ENCODE results near the gene HDAC7. TPM values are rescaled to one million over a fixed set of nuclear protein-coding genes. Genes with fewer than 3 reads are reported as not detected.
A peak's percentile ranks its signal among the peaks of the same experiment; 100 is the strongest.

HDAC7 gene
- total and polyA plus RNA-seq, 5 donors from 2014 or later = 14.0 to 163 (median 15.4) TPM

- H3K27ac Mint-ChIP-seq = no peak overlapping the region
- Histone ChIP-seq H3K27ac (ENCODE audit: insufficient read depth, low read length, poor library complexity, severe bottlenecking) (no peak overlapping the region), H3K9me3 (ENCODE audit: control insufficient read depth in 2 of 2, low read length in 2 of 2) (no peaks in the 10 kb centered on the region), H3K4me1 (ENCODE audit: control insufficient read depth, insufficient read depth, low read length, poor library complexity, severe bottlenecking) (peaks cover 6% of the 10 kb centered on the region), H3K27me3 (ENCODE audit: control insufficient read depth, insufficient read depth, low read length) (no peaks in the 10 kb centered on the region), H3K36me3 (ENCODE audit: control insufficient read depth, insufficient read depth, low read length) (peaks cover 84% of the 10 kb centered on the region), H3K4me3 (ENCODE audit: low read depth, low read length) (no peak overlapping the region)
- no peaks in the 10 kb centered on the region for H3K27me3 Mint-ChIP-seq
- no peaks in the 10 kb centered on the region for H3K9me3 Mint-ChIP-seq
- no peak overlapping the region for H3K4me3 Mint-ChIP-seq
- DNase-seq (no peak), ATAC-seq (ENCODE audit: low read depth in 2 of 2) (no peak)
- peaks cover 0 to 18% (median 9%) of the 10 kb centered on the region in 4 donors for H3K4me1 Mint-ChIP-seq
- H3K36me3 Mint-ChIP-seq = peaks cover 28% of the 10 kb centered on the region
Measured at GRCh38 chr12:47795121-47795813, 24.4 kb downstream of the HDAC7 start.

GRCh38 chr12:47794679-47795078, 25.0 kb downstream of the HDAC7 start:
- Mint-ChIP-seq H3K9me3 (no peaks in the 10 kb centered on the region), H3K27ac (peak overlapping the region in 1 of 3 donors; percentile 14), H3K36me3 (peaks cover 28% of the 10 kb centered on the region), H3K27me3 (no peaks in the 10 kb centered on the region), H3K4me3 (no peak overlapping the region), H3K4me1 (peaks cover 0 to 15% (median 8%) of the 10 kb centered on the region in 4 donors)
- peaks cover 6% of the 10 kb centered on the region for H3K4me1 ChIP-seq (ENCODE audit: control insufficient read depth, insufficient read depth, low read length, poor library complexity, severe bottlenecking)
- no peak overlapping the region for H3K4me3 ChIP-seq (ENCODE audit: low read depth, low read length)
- no peaks in the 10 kb centered on the region for H3K9me3 ChIP-seq (ENCODE audit: control insufficient read depth in 2 of 2, low read length in 2 of 2)
- no peaks in the 10 kb centered on the region for H3K27me3 ChIP-seq (ENCODE audit: control insufficient read depth, insufficient read depth, low read length)
- ATAC-seq (ENCODE audit: low read depth in 2 of 2) (no peak), DNase-seq (no peak)
- H3K27ac ChIP-seq (ENCODE audit: insufficient read depth, low read length, poor library complexity, severe bottlenecking) = no peak overlapping the region
- H3K36me3 ChIP-seq (ENCODE audit: control insufficient read depth, insufficient read depth, low read length) = peaks cover 89% of the 10 kb centered on the region

- Mint-ChIP-seq H3K27ac (peak overlapping the region in 1 of 3 donors; percentile 56), H3K9me3 (no peaks in the 10 kb centered on the region), H3K27me3 (no peaks in the 10 kb centered on the region), H3K4me3 (no peak overlapping the region), H3K4me1 (peaks cover 0 to 10% (median 5%) of the 10 kb centered on the region in 4 donors), H3K36me3 (peaks cover 32% of the 10 kb centered on the region)
- peak overlapping the region; percentile 14 for H3K27ac ChIP-seq (ENCODE audit: insufficient read depth, low read length, poor library complexity, severe bottlenecking)
- no peaks in the 10 kb centered on the region for H3K27me3 ChIP-seq (ENCODE audit: control insufficient read depth, insufficient read depth, low read length)
- H3K4me1 ChIP-seq (ENCODE audit: control insufficient read depth, insufficient read depth, low read length, poor library complexity, severe bottlenecking) = peaks cover 5% of the 10 kb centered on the region
- no peak for ATAC-seq (ENCODE audit: low read depth in 2 of 2)
- no peaks in the 10 kb centered on the region for H3K9me3 ChIP-seq (ENCODE audit: control insufficient read depth in 2 of 2, low read length in 2 of 2)
- no peak for DNase-seq
- peaks cover 91% of the 10 kb centered on the region for H3K36me3 ChIP-seq (ENCODE audit: control insufficient read depth, insufficient read depth, low read length)
- no peak overlapping the region for H3K4me3 ChIP-seq (ENCODE audit: low read depth, low read length)
Measured at GRCh38 chr12:47793015-47793681, 26.6 kb downstream of the HDAC7 start.

GRCh38 chr12:47791874-47792273, 27.8 kb downstream of the HDAC7 start:
- no peak for DNase-seq
- H3K27ac Mint-ChIP-seq = peak overlapping the region in 1 of 3 donors; percentile 67
- peaks cover 92% of the 10 kb centered on the region for H3K36me3 ChIP-seq (ENCODE audit: control insufficient read depth, insufficient read depth, low read length)
- peaks cover 38% of the 10 kb centered on the region for H3K36me3 Mint-ChIP-seq
- H3K4me3 Mint-ChIP-seq = no peak overlapping the region
- H3K27me3 ChIP-seq (ENCODE audit: control insufficient read depth, insufficient read depth, low read length) = no peaks in the 10 kb centered on the region
- H3K27me3 Mint-ChIP-seq = no peaks in the 10 kb centered on the region
- ATAC-seq (ENCODE audit: low read depth in 2 of 2) = no peak
- H3K4me1 ChIP-seq (ENCODE audit: control insufficient read depth, insufficient read depth, low read length, poor library complexity, severe bottlenecking) = no peaks in the 10 kb centered on the region
- H3K4me1 Mint-ChIP-seq = peaks cover 0 to 4% (median 2%) of the 10 kb centered on the region in 4 donors
- no peak overlapping the region for H3K4me3 ChIP-seq (ENCODE audit: low read depth, low read length)
- no peak overlapping the region for H3K27ac ChIP-seq (ENCODE audit: insufficient read depth, low read length, poor library complexity, severe bottlenecking)
- H3K9me3 Mint-ChIP-seq = no peaks in the 10 kb centered on the region
- no peaks in the 10 kb centered on the region for H3K9me3 ChIP-seq (ENCODE audit: control insufficient read depth in 2 of 2, low read length in 2 of 2)

GRCh38 chr12:47791351-47791746, 28.4 kb downstream of the HDAC7 start:
- Histone ChIP-seq H3K9me3 (ENCODE audit: control insufficient read depth in 2 of 2, low read length in 2 of 2) (no peaks in the 10 kb centered on the region), H3K27me3 (ENCODE audit: control insufficient read depth, insufficient read depth, low read length) (no peaks in the 10 kb centered on the region), H3K36me3 (ENCODE audit: control insufficient read depth, insufficient read depth, low read length) (peaks cover 93% of the 10 kb centered on the region), H3K4me1 (ENCODE audit: control insufficient read depth, insufficient read depth, low read length, poor library complexity, severe bottlenecking) (no peaks in the 10 kb centered on the region), H3K27ac (ENCODE audit: insufficient read depth, low read length, poor library complexity, severe bottlenecking) (no peak overlapping the region), H3K4me3 (ENCODE audit: low read depth, low read length) (no peak overlapping the region)
- Mint-ChIP-seq H3K4me3 (no peak overlapping the region), H3K27ac (no peak overlapping the region), H3K36me3 (peaks cover 38% of the 10 kb centered on the region), H3K27me3 (no peaks in the 10 kb centered on the region), H3K9me3 (no peaks in the 10 kb centered on the region), H3K4me1 (peaks cover 0 to 4% (median 2%) of the 10 kb centered on the region in 4 donors)
- ATAC-seq (ENCODE audit: low read depth in 2 of 2) = no peak
- DNase-seq = no peak

GRCh38 chr12:47790676-47791350, 28.9 kb downstream of the HDAC7 start:
- Histone ChIP-seq H3K4me1 (ENCODE audit: control insufficient read depth, insufficient read depth, low read length, poor library complexity, severe bottlenecking) (no peaks in the 10 kb centered on the region), H3K36me3 (ENCODE audit: control insufficient read depth, insufficient read depth, low read length) (peaks cover 94% of the 10 kb centered on the region), H3K4me3 (ENCODE audit: low read depth, low read length) (no peak overlapping the region), H3K9me3 (ENCODE audit: control insufficient read depth in 2 of 2, low read length in 2 of 2) (no peaks in the 10 kb centered on the region), H3K27ac (ENCODE audit: insufficient read depth, low read length, poor library complexity, severe bottlenecking) (no peak overlapping the region), H3K27me3 (ENCODE audit: control insufficient read depth, insufficient read depth, low read length) (no peaks in the 10 kb centered on the region)
- Mint-ChIP-seq H3K36me3 (peaks cover 38% of the 10 kb centered on the region), H3K4me1 (peaks cover 0 to 4% (median 2%) of the 10 kb centered on the region in 4 donors), H3K4me3 (no peak overlapping the region), H3K27me3 (no peaks in the 10 kb centered on the region), H3K9me3 (no peaks in the 10 kb centered on the region), H3K27ac (peak overlapping the region in 1 of 3 donors; percentile 92)
- DNase-seq (no peak), ATAC-seq (ENCODE audit: low read depth in 2 of 2) (no peak)

- Histone ChIP-seq H3K4me3 (ENCODE audit: low read depth, low read length) (no peak overlapping the region), H3K27ac (ENCODE audit: insufficient read depth, low read length, poor library complexity, severe bottlenecking) (no peak overlapping the region), H3K9me3 (ENCODE audit: control insufficient read depth in 2 of 2, low read length in 2 of 2) (no peaks in the 10 kb centered on the region), H3K27me3 (ENCODE audit: control insufficient read depth, insufficient read depth, low read length) (no peaks in the 10 kb centered on the region), H3K4me1 (ENCODE audit: control insufficient read depth, insufficient read depth, low read length, poor library complexity, severe bottlenecking) (no peaks in the 10 kb centered on the region), H3K36me3 (ENCODE audit: control insufficient read depth, insufficient read depth, low read length) (peaks cover 93% of the 10 kb centered on the region)
- no peaks in the 10 kb centered on the region for H3K9me3 Mint-ChIP-seq
- DNase-seq (no peak), ATAC-seq (ENCODE audit: low read depth in 2 of 2) (no peak)
- peaks cover 0 to 4% (median 2%) of the 10 kb centered on the region in 4 donors for H3K4me1 Mint-ChIP-seq
- no peak overlapping the region for H3K4me3 Mint-ChIP-seq
- H3K27me3 Mint-ChIP-seq = no peaks in the 10 kb centered on the region
- peaks cover 42% of the 10 kb centered on the region for H3K36me3 Mint-ChIP-seq
- peak overlapping the region in 2 of 3 donors; percentile 49 to 92 for H3K27ac Mint-ChIP-seq
Measured at GRCh38 chr12:47789712-47790489, 29.8 kb downstream of the HDAC7 start.
